Measurements from ENCODE around the gene SFXN5.

SFXN5 gene

DNA sequence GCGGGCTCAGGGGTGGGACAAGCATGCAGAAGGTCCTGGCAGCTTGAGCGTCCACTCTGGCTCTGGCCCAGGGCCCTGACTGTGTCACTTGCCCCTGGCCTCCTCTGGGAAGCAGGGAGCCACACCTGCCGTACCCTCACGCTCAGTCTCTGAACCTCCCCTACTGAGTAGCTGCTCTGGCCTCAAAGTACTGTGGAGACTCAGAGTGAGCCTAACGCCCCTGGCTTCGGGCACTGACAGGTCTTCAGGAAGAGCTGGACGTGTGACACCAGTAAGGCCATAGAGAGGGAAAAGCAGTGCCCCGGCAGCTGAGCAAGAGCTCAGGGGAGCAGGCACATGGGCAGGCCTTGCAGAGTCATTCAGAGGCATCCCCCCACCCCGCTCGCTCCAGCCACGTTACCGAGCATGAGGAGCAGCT lies 73.3 kb downstream of the SFXN5 start:
- in situ Hi-C loops (cut with MboI; ENCODE audit: low pct_unique_long_range_greater_than_20kb, low sequenced_read_pairs, unreplicated experiment), result loop anchor here (25.0 kb wide), 1 partner anchor 164 kb away; no protein-coding TSS in a partner anchor
- DNase-seq (ENCODE audit: low spot score), result no peak
- TF ChIP-seq, protein P1, sequence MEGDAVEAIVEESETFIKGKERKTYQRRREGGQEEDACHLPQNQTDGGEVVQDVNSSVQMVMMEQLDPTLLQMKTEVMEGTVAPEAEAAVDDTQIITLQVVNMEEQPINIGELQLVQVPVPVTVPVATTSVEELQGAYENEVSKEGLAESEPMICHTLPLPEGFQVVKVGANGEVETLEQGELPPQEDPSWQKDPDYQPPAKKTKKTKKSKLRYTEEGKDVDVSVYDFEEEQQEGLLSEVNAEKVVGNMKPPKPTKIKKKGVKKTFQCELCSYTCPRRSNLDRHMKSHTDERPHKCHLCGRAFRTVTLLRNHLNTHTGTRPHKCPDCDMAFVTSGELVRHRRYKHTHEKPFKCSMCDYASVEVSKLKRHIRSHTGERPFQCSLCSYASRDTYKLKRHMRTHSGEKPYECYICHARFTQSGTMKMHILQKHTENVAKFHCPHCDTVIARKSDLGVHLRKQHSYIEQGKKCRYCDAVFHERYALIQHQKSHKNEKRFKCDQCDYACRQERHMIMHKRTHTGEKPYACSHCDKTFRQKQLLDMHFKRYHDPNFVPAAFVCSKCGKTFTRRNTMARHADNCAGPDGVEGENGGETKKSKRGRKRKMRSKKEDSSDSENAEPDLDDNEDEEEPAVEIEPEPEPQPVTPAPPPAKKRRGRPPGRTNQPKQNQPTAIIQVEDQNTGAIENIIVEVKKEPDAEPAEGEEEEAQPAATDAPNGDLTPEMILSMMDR (IDR thresholded peaks at IDR 0.05; ENCODE audit: extremely low read depth, insufficient read depth, missing control alignments), result no peak

DNA sequence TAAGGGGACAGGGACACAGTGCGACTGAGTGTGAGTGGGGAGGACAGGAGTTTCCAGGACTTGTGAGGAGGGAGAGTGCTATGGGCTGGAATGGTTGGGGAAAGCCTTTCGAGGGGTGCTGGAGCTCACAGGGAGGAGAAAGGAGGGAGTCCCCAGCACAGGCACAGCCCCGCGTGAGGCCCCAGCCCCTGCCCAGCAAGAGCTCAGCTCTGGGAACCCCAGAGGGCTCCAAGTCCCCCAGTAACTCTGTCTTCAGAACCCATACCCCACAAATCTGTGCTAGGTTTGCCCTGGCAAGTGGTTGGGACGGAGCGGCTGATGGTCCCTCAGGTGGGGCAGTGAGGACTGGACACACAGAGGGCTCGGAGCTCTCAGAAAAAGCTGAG lies 75.4 kb downstream of the SFXN5 start:
- DNase-seq (ENCODE audit: low spot score), result no peak
- TF ChIP-seq, protein P1 (IDR thresholded peaks at IDR 0.05; ENCODE audit: extremely low read depth, insufficient read depth, missing control alignments), result no peak
- in situ Hi-C loops (cut with MboI; ENCODE audit: low pct_unique_long_range_greater_than_20kb, low sequenced_read_pairs, unreplicated experiment), result loop anchor here (25.0 kb wide), 1 partner anchor 166 kb away; no protein-coding TSS in a partner anchor

DNA sequence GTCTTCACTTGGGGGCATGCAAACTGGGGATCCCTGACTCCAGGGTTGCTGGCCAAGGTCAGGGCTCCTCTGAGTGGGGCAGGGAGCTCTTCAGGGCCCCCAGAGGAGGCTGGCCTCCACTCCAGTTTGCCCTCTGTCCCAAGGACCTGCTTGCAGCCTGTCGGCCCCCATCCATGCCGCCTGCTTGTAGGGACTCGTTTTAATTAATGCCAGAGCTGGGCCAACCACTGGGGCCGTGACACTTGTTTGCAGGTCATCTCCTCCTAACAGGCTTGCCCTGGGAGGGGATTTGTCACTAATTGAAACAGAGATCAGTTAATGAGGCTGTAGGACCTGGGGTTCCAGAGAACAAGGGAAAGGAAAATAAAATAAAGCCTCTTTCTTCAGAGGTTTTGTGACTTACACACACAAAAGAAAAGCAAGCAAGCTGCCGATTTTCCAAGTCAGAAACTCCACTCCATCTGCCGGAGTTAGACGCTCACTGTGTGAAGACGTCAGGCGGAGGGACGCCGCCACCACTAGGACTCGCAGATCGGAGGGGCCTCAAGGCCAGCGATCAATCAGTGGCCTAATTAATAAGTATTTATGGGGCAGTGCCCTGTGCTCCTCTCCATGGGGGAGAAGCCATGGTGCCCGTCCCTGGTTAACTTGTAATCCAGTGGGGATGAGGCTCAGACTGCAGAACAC lies 75.9 kb downstream of the SFXN5 start:
- TF ChIP-seq, protein P1 (IDR thresholded peaks at IDR 0.05; ENCODE audit: extremely low read depth, insufficient read depth, missing control alignments), result no peak
- DNase-seq (ENCODE audit: low spot score), result no peak
- in situ Hi-C loops (cut with MboI; ENCODE audit: low pct_unique_long_range_greater_than_20kb, low sequenced_read_pairs, unreplicated experiment), result loop anchor here (25.0 kb wide), 1 partner anchor 167 kb away; no protein-coding TSS in a partner anchor

DNA sequence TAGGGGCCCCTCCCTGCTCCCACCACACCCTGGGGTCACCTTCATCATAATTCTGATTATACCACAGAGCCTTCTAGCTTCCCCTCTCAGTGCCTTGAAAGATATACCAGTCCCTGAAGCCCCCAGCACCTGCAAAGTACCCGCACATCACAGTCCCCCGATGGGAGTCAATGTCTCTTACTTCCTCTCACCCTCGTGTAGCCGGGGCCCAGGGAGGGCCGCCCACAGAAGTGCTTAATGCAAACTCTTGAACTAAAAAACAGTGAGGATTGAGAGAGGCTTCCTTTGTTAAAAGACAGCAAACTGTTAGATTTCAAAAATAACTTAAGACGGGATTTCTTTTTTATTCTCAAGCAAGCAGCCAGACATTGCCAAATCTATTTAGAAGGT lies 76.5 kb downstream of the SFXN5 start:
- in situ Hi-C loops (cut with MboI; ENCODE audit: low pct_unique_long_range_greater_than_20kb, low sequenced_read_pairs, unreplicated experiment), result loop anchor here (25.0 kb wide), 1 partner anchor 167 kb away; no protein-coding TSS in a partner anchor
- TF ChIP-seq, protein P1 (IDR thresholded peaks at IDR 0.05; ENCODE audit: extremely low read depth, insufficient read depth, missing control alignments), result no peak
- no peak for DNase-seq (ENCODE audit: low spot score)

DNA sequence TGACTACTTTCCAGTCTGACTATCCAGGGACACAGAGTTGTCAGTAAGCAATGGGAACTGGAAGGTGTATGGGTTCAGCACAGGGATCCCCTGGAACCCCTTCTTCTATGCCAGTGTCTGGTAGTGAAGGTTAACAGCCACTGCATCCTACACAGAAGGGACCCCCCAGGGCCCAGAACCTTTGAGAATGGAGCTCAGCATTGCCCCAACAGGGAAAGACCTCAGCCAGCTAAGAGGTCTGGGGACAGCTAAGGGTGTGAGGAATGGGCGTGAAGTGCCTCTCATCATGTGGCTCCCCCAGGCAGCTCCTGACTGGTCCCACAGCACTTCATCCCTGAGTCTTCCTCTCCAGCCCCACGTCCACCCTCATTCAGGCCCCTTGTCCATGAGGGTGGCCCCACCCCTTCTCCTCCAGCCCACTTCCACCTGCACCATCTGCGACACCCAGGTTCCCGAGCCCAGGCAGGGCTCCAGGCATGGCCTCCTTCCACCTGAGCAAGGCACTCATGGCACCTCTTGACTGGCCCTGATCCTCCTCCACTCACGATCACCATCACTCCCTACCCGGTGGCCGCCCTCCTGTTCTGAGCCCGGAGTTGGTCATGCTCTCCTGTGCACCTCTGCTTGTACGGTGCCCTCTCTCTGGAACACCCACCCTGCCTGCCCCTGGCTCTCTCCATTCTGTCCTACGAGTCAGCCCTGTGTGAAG lies 77.1 kb downstream of the SFXN5 start:
- in situ Hi-C loops (cut with MboI; ENCODE audit: low pct_unique_long_range_greater_than_20kb, low sequenced_read_pairs, unreplicated experiment), result loop anchor here (25.0 kb wide), 1 partner anchor 168 kb away; no protein-coding TSS in a partner anchor
- TF ChIP-seq, protein P1 (IDR thresholded peaks at IDR 0.05; ENCODE audit: extremely low read depth, insufficient read depth, missing control alignments), result no peak
- DNase-seq (ENCODE audit: low spot score), result no peak

DNA sequence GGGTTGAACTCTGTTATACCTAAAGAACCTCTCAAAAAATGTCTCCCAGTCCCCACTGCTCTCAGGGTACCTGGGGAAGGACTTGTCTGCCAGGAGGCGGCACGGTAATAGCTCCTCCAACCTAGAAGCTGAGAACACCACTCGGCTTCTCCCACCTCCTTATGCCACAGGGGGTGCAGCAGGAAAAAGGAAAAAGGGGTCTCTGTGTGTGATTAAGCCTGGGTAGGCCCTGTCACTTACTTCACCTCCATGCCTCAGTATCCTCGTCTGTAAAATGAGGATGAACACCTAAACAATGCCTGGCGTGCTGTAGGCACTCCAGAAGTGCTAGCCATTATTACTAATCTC lies 77.6 kb downstream of the SFXN5 start:
- in situ Hi-C loops (cut with MboI; ENCODE audit: low pct_unique_long_range_greater_than_20kb, low sequenced_read_pairs, unreplicated experiment), result loop anchor here (25.0 kb wide), 1 partner anchor 168 kb away; no protein-coding TSS in a partner anchor
- TF ChIP-seq, protein P1 (IDR thresholded peaks at IDR 0.05; ENCODE audit: extremely low read depth, insufficient read depth, missing control alignments), result no peak
- no peak for DNase-seq (ENCODE audit: low spot score)
